Measurements from ENCODE around the gene ZMAT5.

ZMAT5 gene

GRCh38 chr22:29753808-29754657, 12.8 kb downstream of the ZMAT5 start:
- DNase-seq (ENCODE audit: low spot score), result no peak

DNA sequence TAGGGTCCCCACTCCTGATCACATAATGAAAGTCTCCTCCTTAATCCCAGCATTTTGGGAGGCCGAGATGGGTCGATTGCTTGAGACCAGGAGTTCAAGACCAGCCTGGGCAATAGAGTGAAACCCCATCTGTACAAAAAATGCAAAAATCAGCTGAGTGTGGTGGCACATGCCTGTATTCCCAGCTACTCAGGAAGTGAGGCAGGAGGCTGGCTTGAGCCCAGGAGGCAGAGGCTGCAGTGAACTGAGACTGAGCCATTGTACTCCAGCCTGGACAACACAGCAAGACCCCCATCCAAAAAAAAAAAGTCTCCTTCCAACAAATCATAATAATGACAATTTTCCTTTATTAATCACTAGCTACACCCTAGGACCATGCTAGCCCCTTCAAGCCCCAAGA, 15.1 kb downstream of the ZMAT5 start:
- DNase-seq (ENCODE audit: low spot score), result no peak

DNA sequence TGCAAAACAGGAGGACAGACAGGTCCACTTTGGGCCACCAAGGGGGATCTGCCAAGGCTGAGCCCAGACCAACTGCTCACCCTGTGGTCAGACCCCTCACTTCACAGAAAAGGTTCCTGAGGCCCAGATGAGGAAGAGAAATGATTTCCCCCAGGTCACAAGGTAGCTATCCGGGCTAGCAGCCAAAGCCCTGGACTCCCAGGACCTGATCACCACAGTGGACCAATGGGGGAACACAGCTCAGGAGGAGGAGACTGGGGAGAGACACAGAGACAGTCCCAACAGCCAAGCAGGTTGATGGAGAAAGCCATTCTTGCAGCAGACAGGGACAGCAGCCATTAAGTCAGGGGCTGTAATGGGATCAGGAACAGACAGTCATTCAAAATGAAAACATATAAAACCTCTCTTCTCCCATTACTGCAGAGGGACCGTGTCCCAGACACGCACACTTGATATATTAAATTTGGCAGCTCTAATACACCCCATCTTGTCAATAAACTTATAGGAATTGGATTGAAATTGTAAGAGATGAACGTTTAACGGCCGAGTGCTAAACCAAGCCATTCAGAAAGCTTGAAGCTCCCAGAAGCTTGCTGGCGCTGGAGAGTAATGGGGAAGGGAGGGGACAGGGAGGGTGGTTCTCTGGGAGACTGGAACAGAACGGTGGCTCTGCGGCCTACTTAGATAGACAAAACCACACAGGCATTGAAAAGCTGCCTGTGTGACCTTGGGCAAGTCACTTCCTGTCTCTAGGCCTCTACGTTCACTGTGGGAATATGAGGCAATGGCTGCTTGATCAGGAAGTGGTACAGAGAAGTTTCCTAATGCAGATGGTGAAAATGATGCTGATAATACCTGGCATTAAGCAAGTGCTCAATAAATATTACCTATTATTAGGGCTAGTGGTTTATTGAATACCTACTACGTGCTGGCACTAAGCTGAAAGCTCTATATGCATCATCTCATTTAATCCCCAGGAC, 16.0 kb downstream of the ZMAT5 start:
- no peak for DNase-seq (ENCODE audit: low spot score)

GRCh38 chr22:29750029-29750428, 16.8 kb downstream of the ZMAT5 start:
- no peak for DNase-seq (ENCODE audit: low spot score)

GRCh38 chr22:29748248-29748893, 18.4 kb downstream of the ZMAT5 start:
- no peak for DNase-seq (ENCODE audit: low spot score)

DNA sequence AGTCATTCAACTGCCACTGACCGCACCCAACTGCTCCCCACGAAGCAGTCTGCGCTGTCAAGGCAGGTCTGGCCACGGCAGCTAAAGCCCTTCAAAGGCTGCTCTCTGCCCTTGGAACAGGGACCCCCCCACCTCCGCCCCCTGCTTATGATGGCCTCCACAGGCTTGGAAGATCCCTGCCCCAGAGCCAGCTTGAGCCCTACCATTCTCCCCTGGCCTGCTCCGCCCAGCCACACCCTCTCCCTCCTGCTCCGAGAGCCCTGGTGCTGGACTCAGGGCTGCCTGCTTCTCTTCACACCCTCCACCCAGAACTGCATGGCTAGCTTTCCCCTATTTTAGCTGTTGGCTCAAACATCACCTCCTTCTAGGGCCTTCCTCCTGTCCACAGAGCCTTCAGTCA, 19.0 kb downstream of the ZMAT5 start:
- no peak for DNase-seq (ENCODE audit: low spot score)

DNA sequence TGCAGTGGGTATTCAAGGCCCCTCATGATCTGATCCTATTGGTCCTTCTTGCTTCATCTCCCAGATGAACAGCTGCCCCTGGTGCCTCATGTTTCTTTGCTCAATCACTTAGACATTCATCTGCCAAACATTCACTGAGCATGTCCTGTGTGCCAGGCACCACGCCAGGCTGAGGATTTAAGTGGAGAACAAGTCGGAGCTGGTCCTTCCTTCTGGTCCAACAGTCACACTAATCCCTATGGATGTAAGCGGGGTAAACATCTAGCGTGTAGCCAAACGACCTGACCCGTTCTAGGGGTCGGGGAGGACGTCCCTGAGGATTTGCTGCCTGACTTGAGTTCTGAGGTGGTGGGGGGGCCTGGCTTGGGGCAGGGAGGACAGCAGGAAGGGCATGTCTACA, 21.9 kb downstream of the ZMAT5 start:
- DNase-seq (ENCODE audit: low spot score), result no peak

DNA sequence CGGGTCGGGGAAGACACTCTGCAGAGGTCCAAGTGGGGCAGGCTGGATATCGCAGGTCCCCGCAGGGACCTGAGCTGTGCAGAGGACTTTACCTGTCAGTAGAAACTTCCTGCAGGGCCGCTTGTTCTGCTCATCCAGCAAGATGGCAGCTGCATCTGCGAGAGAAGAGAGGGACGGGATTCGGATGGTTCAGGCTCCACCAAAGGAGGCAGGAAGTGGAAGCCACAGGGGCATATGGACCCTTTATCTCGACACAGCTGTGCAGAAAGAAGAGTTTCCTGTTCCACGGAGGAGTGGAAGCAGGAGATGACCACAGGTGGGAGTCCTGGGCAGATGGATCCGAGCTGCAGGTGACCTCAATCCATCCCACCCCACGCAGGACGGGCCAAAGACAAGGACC, 24.5 kb downstream of the ZMAT5 start:
- DNase-seq (ENCODE audit: low spot score), result no peak

GRCh38 chr22:29741926-29742325, 24.9 kb downstream of the ZMAT5 start:
- DNase-seq (ENCODE audit: low spot score), result no peak

DNA sequence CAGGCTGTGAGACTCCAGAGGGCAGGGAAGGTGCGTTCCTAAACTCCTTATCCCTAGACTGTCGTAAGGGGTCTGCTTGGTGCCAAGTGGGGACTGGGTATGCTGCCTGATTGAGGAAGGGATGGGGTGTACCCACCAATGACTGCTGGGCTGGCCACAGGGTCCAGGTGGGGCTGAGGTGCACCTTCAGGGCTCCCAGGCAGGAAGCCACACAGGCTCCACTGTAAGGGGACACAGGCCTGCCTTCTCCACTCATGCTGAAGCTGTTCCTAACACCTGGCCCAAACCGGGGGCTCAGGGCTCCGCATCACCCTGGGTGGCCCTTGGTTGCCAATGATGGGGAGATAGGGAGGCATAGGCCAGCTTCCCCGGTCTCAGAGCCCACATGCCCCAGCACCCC, 26.6 kb downstream of the ZMAT5 start:
- DNase-seq (ENCODE audit: low spot score), result no peak

GRCh38 chr22:29739346-29739875, 27.4 kb downstream of the ZMAT5 start:
- no peak for DNase-seq (ENCODE audit: low spot score)

GRCh38 chr22:29738118-29738815, 28.5 kb downstream of the ZMAT5 start:
- no peak for DNase-seq (ENCODE audit: low spot score)

DNA sequence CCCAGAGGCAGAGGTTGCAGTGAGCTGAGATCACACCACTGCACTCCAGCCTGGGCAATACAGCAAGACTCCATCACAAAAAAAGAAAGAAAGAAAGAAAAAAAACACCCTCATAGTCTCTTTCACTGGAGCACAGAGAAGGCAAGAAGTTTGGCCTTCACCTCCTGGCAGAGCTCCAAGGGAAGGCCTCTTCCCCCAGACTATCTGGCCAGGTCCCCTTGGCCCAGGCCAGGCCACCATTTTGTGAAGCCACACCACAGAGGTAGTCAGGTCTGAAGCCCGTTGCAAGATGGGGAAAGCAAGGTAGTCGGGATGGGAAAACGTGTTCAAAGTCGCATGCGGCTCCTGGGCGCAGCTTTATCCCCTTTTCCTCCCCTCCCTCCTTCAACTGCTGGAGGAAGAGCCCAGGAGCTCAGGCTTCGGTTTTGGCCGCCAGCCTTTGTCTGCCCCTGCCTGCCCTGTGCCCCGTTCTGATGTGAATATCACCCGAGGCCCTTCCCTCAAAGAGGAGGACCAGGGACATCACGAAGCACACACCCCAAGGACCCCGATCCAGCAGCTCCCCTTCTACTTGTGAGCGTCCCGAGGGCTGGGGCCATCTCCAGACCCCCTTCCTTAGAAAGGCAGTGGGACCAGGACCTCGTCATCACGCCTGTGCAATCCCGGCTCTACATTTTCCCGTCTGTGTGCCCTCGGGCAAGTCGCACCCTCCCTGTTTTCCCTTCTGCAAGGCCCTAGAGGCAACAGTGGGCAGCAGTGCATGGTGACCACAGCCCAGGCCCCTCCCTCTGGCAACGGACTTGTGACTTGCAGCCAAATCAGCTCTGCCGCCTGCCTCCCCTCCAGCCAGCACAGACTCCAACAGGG, 29.3 kb downstream of the ZMAT5 start:
- no peak for DNase-seq (ENCODE audit: low spot score)

- no peak for DNase-seq (ENCODE audit: low spot score)
Measured at GRCh38 chr22:29735416-29735815, 31.4 kb downstream of the ZMAT5 start.

- DNase-seq (ENCODE audit: low spot score), result no peak
Measured at GRCh38 chr22:29734838-29735237, 32.0 kb downstream of the ZMAT5 start.

DNA sequence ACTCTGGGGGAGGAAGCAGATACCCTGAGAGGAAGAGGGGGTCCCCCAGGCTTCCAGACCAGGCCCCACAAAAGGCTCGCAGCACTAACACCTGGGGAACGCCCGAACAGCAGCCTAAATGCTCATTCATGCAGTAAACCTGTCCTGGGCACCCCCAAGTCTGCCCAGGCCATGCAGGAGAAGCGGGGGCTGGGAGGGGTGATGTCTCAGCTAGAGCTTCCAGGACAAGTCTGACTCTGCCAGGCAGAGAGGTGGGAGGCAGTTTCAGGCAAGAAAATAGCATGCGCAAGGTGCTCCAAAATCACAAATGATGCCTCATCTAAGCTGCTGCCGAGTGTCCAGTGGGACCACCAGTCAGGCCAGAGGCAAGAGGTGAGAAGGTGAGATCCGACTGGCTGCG, 32.4 kb downstream of the ZMAT5 start:
- DNase-seq (ENCODE audit: low spot score), result no peak

- DNase-seq (ENCODE audit: low spot score), result peak; percentile 89
Measured at GRCh38 chr22:29733362-29734201, 33.2 kb downstream of the ZMAT5 start.

DNA sequence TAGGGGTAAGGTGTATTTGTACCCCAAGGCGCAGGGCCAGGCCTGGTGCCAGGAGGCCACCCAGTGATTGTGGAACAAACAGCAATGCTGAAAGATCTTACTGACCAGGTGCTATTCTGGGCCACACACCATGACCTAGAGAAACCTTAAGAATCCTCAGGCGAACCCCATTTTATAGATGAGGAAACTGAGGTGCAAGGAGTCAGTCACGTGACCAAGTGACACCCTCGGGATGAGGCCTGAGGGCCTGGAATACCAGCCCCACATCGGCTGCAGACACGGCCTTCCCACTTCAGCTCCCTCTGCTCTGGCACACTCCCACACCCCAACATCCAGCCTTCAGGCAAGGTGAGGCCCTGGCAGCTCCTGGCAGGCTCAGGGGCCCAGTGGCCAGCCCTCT, 33.9 kb downstream of the ZMAT5 start:
- DNase-seq (ENCODE audit: low spot score), result no peak

DNA sequence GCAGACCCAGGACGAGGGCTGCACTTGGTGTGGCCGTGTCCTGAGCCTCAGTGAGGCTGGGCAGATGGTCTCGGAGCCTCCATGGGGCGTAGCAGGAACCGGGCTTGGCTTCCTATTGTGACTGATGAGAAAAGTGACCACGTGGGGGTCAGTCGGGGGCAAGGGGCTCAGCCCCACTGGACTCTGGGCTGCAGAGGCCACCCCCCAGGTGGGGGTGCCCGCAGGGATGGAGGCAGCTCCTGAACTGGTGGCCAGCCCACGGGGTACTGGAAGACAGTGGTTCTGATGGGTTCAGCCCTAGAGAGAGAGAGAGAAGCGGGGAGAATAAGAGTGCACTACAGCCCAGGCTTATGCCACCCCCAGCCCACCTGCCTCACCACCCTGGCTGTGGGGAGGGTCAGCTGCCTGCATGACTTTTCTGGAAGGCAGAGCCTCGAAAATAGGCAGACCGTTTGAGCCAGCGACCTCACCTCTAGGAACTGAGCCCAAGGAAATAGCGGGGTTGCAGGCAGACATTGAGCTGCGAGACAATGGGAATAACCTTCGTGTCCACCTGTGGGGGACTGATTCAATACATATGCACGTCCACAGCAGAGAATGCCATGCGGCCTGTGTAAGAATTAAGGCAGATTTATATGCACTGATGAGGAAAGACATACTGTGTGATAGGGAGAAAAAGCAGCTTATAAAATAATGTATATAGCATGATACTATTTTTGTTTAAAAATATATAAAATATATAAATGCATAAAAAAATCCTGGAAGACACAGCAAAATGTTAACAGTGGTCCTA, 35.6 kb downstream of the ZMAT5 start:
- DNase-seq (ENCODE audit: low spot score), result no peak

Data from hematopoietic multipotent progenitor cell treated with erythropoietin and hydrocortisone succinate and interleukin-3 and kit ligand, for 17 days (in vitro differentiated cells).